Left colon (tissue), 2 donors: ENCODE measurements around the gene GIMAP6. TPM values are rescaled to one million over a fixed set of nuclear protein-coding genes. Genes with fewer than 3 reads are reported as not detected.
"Not testable (repeated sequence)": the region's sequence is repeated elsewhere in the genome, so short reads cannot be mapped to it uniquely, and the experiment has no call there.

Experiments
- ATAC-seq: fragments of 200-7000 bp; cut with Tn5 transposase; one replicate; pipeline ENCODE4 v1.9.1; 2020; ENCODE audit warnings: mild to moderate bottlenecking, moderate library complexity
- DNase-seq, 2 donors: peaks; one replicate each; pipeline ENCODE4 v3.0.0-alpha.2; 2020
- intact Hi-C, 2 donors: fragments of 100-400 bp; cut with DNase I in 1 of 2; cut with micrococcal nuclease in 1 of 2; formaldehyde crosslinking; loops; one replicate each; pipeline versions ENCODE4 v1.11.2 to v1.14.0; 2022; cut with DNase I, micrococcal nuclease
- total RNA-seq, 2 donors: library from RNA; stranded (reverse); fragmentation: NEBNext Ultra II Directional; extraction: Animal tissue kit (Norgen Biotek cat#: 25700); gene quantifications; one replicate each; pipeline ENCODE4 v1.2.1, GENCODE V29; 2021
- donor health status: DM: no; HTN: no; CAD: no.
- donor health status: DM: yes; HTN: yes; CAD: no.

The GIMAP6 gene
- total RNA-seq, 2 donors from 2014 or later: 6.4 to 8.5 TPM

- ATAC-seq: no peak
- DNase-seq: no peak
- intact Hi-C loops: no loop called here
Measured at GRCh38 chr7:150649080-150649385, 16.8 kb upstream of the GIMAP6 start.

- ATAC-seq (peak; percentile 9), DNase-seq (no peak)
- intact Hi-C loops: no loop called here
Measured at GRCh38 chr7:150648353-150649079, 16.3 kb upstream of the GIMAP6 start.

GRCh38 chr7:150645259-150646020, 13.3 kb upstream of the GIMAP6 start:
- ATAC-seq (no peak), DNase-seq (no peak)
- intact Hi-C loops: no loop called here

GRCh38 chr7:150642926-150643325, 10.7 kb upstream of the GIMAP6 start:
- DNase-seq: no peak
- intact Hi-C loops: no loop called here
- no peak for ATAC-seq

- intact Hi-C loops: no loop called here
- DNase-seq: no peak
- ATAC-seq: no peak
Measured at GRCh38 chr7:150641854-150642253, 9.7 kb upstream of the GIMAP6 start.

- DNase-seq: no peak
- ATAC-seq: no peak
- intact Hi-C loops: no loop called here
Measured at GRCh38 chr7:150633926-150634325, 1.7 kb upstream of the GIMAP6 start.

- ATAC-seq (peak; percentile 52), DNase-seq (no peak)
- intact Hi-C loops: no loop called here
Measured at GRCh38 chr7:150631084-150631826, 930 bp downstream of the GIMAP6 start.

- no peak for DNase-seq
- intact Hi-C loops: no loop called here
- ATAC-seq: no peak
Measured at GRCh38 chr7:150629347-150629746, 2.8 kb downstream of the GIMAP6 start.

GRCh38 chr7:150627959-150628358, 4.2 kb downstream of the GIMAP6 start:
- DNase-seq: no peak
- no peak for ATAC-seq
- intact Hi-C loops: no loop called here

- intact Hi-C loops: no loop called here
- ATAC-seq (no peak), DNase-seq (no peak)
Measured at GRCh38 chr7:150626696-150627095, 5.5 kb downstream of the GIMAP6 start.

- intact Hi-C loops: no loop called here
- ATAC-seq: no peak
- no peak for DNase-seq
Measured at GRCh38 chr7:150621376-150621775, 10.8 kb downstream of the GIMAP6 start.

- no peak for ATAC-seq
- DNase-seq: no peak
- intact Hi-C loops: no loop called here
Measured at GRCh38 chr7:150620617-150621371, 11.4 kb downstream of the GIMAP6 start.

GRCh38 chr7:150620061-150620460, 12.1 kb downstream of the GIMAP6 start:
- ATAC-seq (no peak), DNase-seq (no peak)
- intact Hi-C loops: no loop called here

GRCh38 chr7:150615221-150615755, 16.9 kb downstream of the GIMAP6 start:
- DNase-seq, intact Hi-C loops, ATAC-seq: not testable (repeated sequence)

- ATAC-seq, intact Hi-C loops: not testable (repeated sequence)
Measured at GRCh38 chr7:150614426-150614825, 17.8 kb downstream of the GIMAP6 start.

GRCh38 chr7:150613880-150614279, 18.3 kb downstream of the GIMAP6 start:
- no peak for DNase-seq
- no peak for ATAC-seq
- intact Hi-C loops: no loop called here

More at GRCh38 chr7:150614426-150614825, 17.8 kb downstream of the GIMAP6 start:
- DNase-seq: not testable (repeated sequence)

- ATAC-seq (no peak), DNase-seq (no peak)
- intact Hi-C loops: no loop called here
Measured at GRCh38 chr7:150612925-150613324, 19.3 kb downstream of the GIMAP6 start.

GRCh38 chr7:150610233-150610632, 22.0 kb downstream of the GIMAP6 start:
- intact Hi-C loops: no loop called here
- no peak for DNase-seq

GRCh38 chr7:150603600-150603999, 28.6 kb downstream of the GIMAP6 start:
- intact Hi-C loops, ATAC-seq, DNase-seq: not testable (repeated sequence)

More at GRCh38 chr7:150610233-150610632, 22.0 kb downstream of the GIMAP6 start:
- no peak for ATAC-seq
